IMR-90 (cell line): ENCODE results near the gene FAM114A2. TPM values are rescaled to one million over a fixed set of nuclear protein-coding genes. Genes with fewer than 3 reads are reported as not detected.

Source experiments
- ATAC-seq: fragments of 200-7000 bp; cut with Tn5 transposase; 2 replicates; pipeline ENCODE4 v1.9.1; 2020; ENCODE audit warnings: low read depth, mild to moderate bottlenecking, moderate library complexity
- BruUV-seq: library from RNA; stranded (reverse); fragments of 400-500 nt; replicated peaks from 2 replicates; lab custom pipeline; 2021; lab: Mats Ljungman, UMichigan
- CTCF ChIA-PET: fragments of 300-600 bp; formaldehyde crosslinking; extraction: SDS; loops from one replicate; lab custom pipeline; 2021; ENCODE audit warnings: antibody characterized with exemption; lab: Yijun Ruan, JAX
- POLR2A ChIA-PET: fragments of 300-600 bp; sonication (Branson Sonifier 250); formaldehyde crosslinking; loops from one replicate; lab custom pipeline; 2022; ENCODE audit warnings: antibody characterized with exemption; ENCODE audit not compliant: unreplicated experiment; lab: Charles Lee
- DNase-seq: peaks from one replicate; pipeline ENCODE4 v3.0.0; 2013
- H2AFZ ChIP-seq: replicated peaks from 2 replicates; pipeline ENCODE3; 2013; ENCODE audit warnings: low read length, mild to moderate bottlenecking; ENCODE audit not compliant: poor library complexity
- H2AK5ac ChIP-seq: 2 replicates; pipeline ENCODE4 v1.6.1; 2013; ENCODE audit warnings: low read depth, low read length, inconsistent platforms
- H2AK9ac ChIP-seq: replicated peaks from 2 replicates; pipeline ENCODE3; 2013; ENCODE audit warnings: mild to moderate bottlenecking, low read depth, low read length, moderate library complexity; ENCODE audit not compliant: poor library complexity
- H2BK120ac ChIP-seq: 2 replicates; pipeline ENCODE4 v1.6.1; 2013; ENCODE audit warnings: low read depth, low read length, inconsistent platforms
- H2BK15ac ChIP-seq: 3 replicates; pipeline ENCODE4 v1.6.1; 2013; ENCODE audit warnings: low read depth, low read length, inconsistent platforms
- H2BK20ac ChIP-seq: 2 replicates; pipeline ENCODE4 v1.6.1; 2013; ENCODE audit warnings: low read depth, mild to moderate bottlenecking, inconsistent platforms, low read length, moderate library complexity
- H2BK5ac ChIP-seq: 2 replicates; pipeline ENCODE4 v1.6.1; 2013; ENCODE audit warnings: mild to moderate bottlenecking, low read depth, low read length, inconsistent platforms; ENCODE audit not compliant: poor library complexity, severe bottlenecking
- H3K14ac ChIP-seq: replicated peaks from 2 replicates; pipeline ENCODE4 v1.6.1; 2013; ENCODE audit warnings: low read depth, low read length, inconsistent platforms
- H3K18ac ChIP-seq: 2 replicates; pipeline ENCODE4 v1.6.1; 2013; ENCODE audit warnings: low read depth, low read length, control low read depth
- H3K23ac ChIP-seq: 2 replicates; pipeline ENCODE4 v1.6.1; 2013; ENCODE audit warnings: low read depth, low read length, inconsistent platforms
- H3K27ac ChIP-seq: 2 replicates; pipeline ENCODE4 v1.5.1; 2013; ENCODE audit warnings: mild to moderate bottlenecking, control low read depth, low read length; ENCODE audit not compliant: insufficient read depth
- H3K27me3 ChIP-seq: 2 replicates; pipeline ENCODE4 v1.6.1; 2013; ENCODE audit warnings: low read length; ENCODE audit not compliant: control insufficient read depth, insufficient read depth
- H3K36me3 ChIP-seq: 2 replicates; pipeline ENCODE4 v1.6.1; 2013; ENCODE audit warnings: low read length, mixed read lengths; ENCODE audit not compliant: control insufficient read depth, insufficient read depth
- H3K4ac ChIP-seq: 2 replicates; pipeline ENCODE4 v1.6.1; 2013; ENCODE audit warnings: low read depth, low read length, inconsistent platforms
- H3K4me1 ChIP-seq: 2 replicates; pipeline ENCODE4 v1.6.1; 2013; ENCODE audit warnings: low read length, mixed read lengths; ENCODE audit not compliant: control insufficient read depth, insufficient read depth
- H3K4me2 ChIP-seq: 2 replicates; pipeline ENCODE4 v1.6.1; 2013; ENCODE audit warnings: low read depth, mild to moderate bottlenecking, control low read depth, low read length, moderate library complexity
- H3K4me3 ChIP-seq: 2 replicates; pipeline ENCODE4 v1.5.1; 2013; ENCODE audit warnings: low read depth, mild to moderate bottlenecking, control low read depth, low read length, moderate library complexity; ENCODE audit not compliant: insufficient read depth
- H3K56ac ChIP-seq: 2 replicates; pipeline ENCODE4 v1.6.1; 2013; ENCODE audit warnings: low read length, inconsistent platforms; ENCODE audit not compliant: insufficient read depth; ENCODE audit errors: extremely low read depth
- H3K79me1 ChIP-seq, 2 experiments: 2 replicates each; pipeline ENCODE4 v1.6.1; 2013; ENCODE audit warnings: low read length in 2 of 2, inconsistent platforms in 1 of 2, low read depth in 1 of 2
- H3K9ac ChIP-seq: 2 replicates; pipeline ENCODE4 v1.6.1; 2013; ENCODE audit warnings: low read depth, low read length, control low read depth
- H3K9me1 ChIP-seq: 2 replicates; pipeline ENCODE4 v1.6.1; 2013; ENCODE audit warnings: low read length, inconsistent platforms; ENCODE audit not compliant: insufficient read depth
- H3K9me3 ChIP-seq: 2 replicates; pipeline ENCODE4 v1.6.1; 2013; ENCODE audit warnings: low read length; ENCODE audit not compliant: control insufficient read depth, insufficient read depth
- H4K20me1 ChIP-seq: 2 replicates; pipeline ENCODE4 v1.6.1; 2013; ENCODE audit warnings: low read length, inconsistent platforms; ENCODE audit not compliant: insufficient read depth
- H4K5ac ChIP-seq: 2 replicates; pipeline ENCODE4 v1.6.1; 2013; ENCODE audit warnings: mild to moderate bottlenecking, low read depth, low read length, control low read depth
- H4K8ac ChIP-seq, 2 experiments: 2 replicates each; pipeline ENCODE4 v1.6.1; 2013; ENCODE audit warnings: low read depth in 2 of 2, low read length in 2 of 2, control low read depth in 1 of 2, inconsistent platforms in 1 of 2
- H4K91ac ChIP-seq: 2 replicates; pipeline ENCODE4 v1.6.1; 2013; ENCODE audit warnings: low read depth, low read length, inconsistent platforms; ENCODE audit not compliant: insufficient read depth
- BHLHE40 ChIP-seq: fragments of 150-350 bp; IDR thresholded peaks from 2 replicates; pipeline ENCODE4 v1.6.1; 2016; ENCODE audit warnings: mild to moderate bottlenecking, low read depth, low read length
- CEBPB ChIP-seq: IDR thresholded peaks from 2 replicates; pipeline ENCODE4 v1.6.1; 2012; ENCODE audit warnings: low read depth, low read length, improper control_type of control experiment
- CHD1 ChIP-seq: IDR thresholded peaks from 2 replicates; pipeline ENCODE4 v1.6.1; 2012; ENCODE audit warnings: low read depth, low read length, improper control_type of control experiment
- CTCF ChIP-seq: conservative IDR thresholded peaks from 2 replicates; pipeline ENCODE4 v1.5.1; 2012; ENCODE audit warnings: mild to moderate bottlenecking, low read depth, low read length, improper control_type of control experiment
- ELK1 ChIP-seq: fragments of 150-350 bp; IDR thresholded peaks from 2 replicates; pipeline ENCODE4 v1.6.1; 2016; ENCODE audit warnings: low read depth, mild to moderate bottlenecking, low read length, moderate library complexity, borderline replicate concordance
- FOS ChIP-seq: fragments of 150-350 bp; IDR thresholded peaks from 2 replicates; pipeline ENCODE4 v1.6.1; 2016; ENCODE audit warnings: low read depth, low read length
- MAFK ChIP-seq: IDR thresholded peaks from 2 replicates; pipeline ENCODE4 v1.6.1; 2012; ENCODE audit warnings: low read depth, low read length, improper control_type of control experiment
- MAZ ChIP-seq: IDR thresholded peaks from 2 replicates; pipeline ENCODE4 v1.6.1; 2012; ENCODE audit warnings: low read depth, mild to moderate bottlenecking, low read length, improper control_type of control experiment, moderate library complexity, borderline replicate concordance
- MXI1 ChIP-seq: IDR thresholded peaks from 2 replicates; pipeline ENCODE4 v1.6.1; 2012; ENCODE audit warnings: low read depth, mild to moderate bottlenecking, low read length, moderate library complexity, borderline replicate concordance
- NFE2L2 ChIP-seq: fragments of 150-350 bp; IDR thresholded peaks from 2 replicates; pipeline ENCODE4 v1.6.1; 2016; ENCODE audit warnings: low read depth, mild to moderate bottlenecking, low read length
- POLR2A ChIP-seq: IDR thresholded peaks from 2 replicates; pipeline ENCODE4 v1.6.1; 2012; ENCODE audit warnings: mild to moderate bottlenecking, low read depth, low read length
- RAD21 ChIP-seq: IDR thresholded peaks from 2 replicates; pipeline ENCODE4 v1.6.1; 2012; ENCODE audit warnings: low read length, improper control_type of control experiment
- RCOR1 ChIP-seq: IDR thresholded peaks from 2 replicates; pipeline ENCODE4 v1.6.1; 2012; ENCODE audit warnings: mild to moderate bottlenecking, low read length, improper control_type of control experiment; ENCODE audit not compliant: insufficient replicate concordance
- RFX5 ChIP-seq: IDR thresholded peaks from 2 replicates; pipeline ENCODE4 v1.8.0; 2012; ENCODE audit warnings: low read depth, mild to moderate bottlenecking, low read length, moderate library complexity
- SMC3 ChIP-seq: fragments of 150-350 bp; IDR thresholded peaks from 2 replicates; pipeline ENCODE4 v1.6.1; 2016; ENCODE audit warnings: low read depth, mild to moderate bottlenecking, antibody characterized with exemption, low read length, moderate library complexity
- USF2 ChIP-seq: fragments of 150-350 bp; IDR thresholded peaks from 2 replicates; pipeline ENCODE4 v1.6.1; 2017; ENCODE audit warnings: mild to moderate bottlenecking, antibody characterized with exemption, low read length, low read depth
- WGBS, 2 experiments: methylation state at CpG; one replicate each; pipeline versions ENCODE4 v1.1.5 to v1.1.7; 2013; ENCODE audit warnings: missing lambda C conversion rate in 2 of 2; ENCODE audit not compliant: insufficient read length in 1 of 2; ENCODE audit errors: extremely low coverage in 2 of 2; 5-methylcytosine and 5-hydroxymethylcytosine counted together
- dilution Hi-C: fragments of 300-500 bp; cut with HindIII; formaldehyde crosslinking; loops from one replicate; pipeline ENCODE4 v1.14.3; 2018; ENCODE audit warnings: low sequenced_read_pairs; ENCODE audit not compliant: unreplicated experiment
- in situ Hi-C: fragments of 300-500 bp; cut with MboI; formaldehyde crosslinking; loops from 3 replicates; pipeline ENCODE4 v1.14.3; 2019; ENCODE audit warnings: low sequenced_read_pairs, inconsistent platforms, mixed read lengths
- intact Hi-C: fragments of 100-400 bp; cut with micrococcal nuclease; formaldehyde crosslinking; loops from 2 replicates; pipeline ENCODE4 v1.10.0; 2022
- polyA plus RNA-seq, 3 experiments: library from polyadenylated mRNA; depleted of rRNA; stranded (reverse); fragments of >200 nt; gene quantifications; 2 replicates each; pipeline ENCODE4 v1.2.3, GENCODE V29; 2012; ENCODE audit warnings: low replicate concordance in 1 of 3
- total RNA-seq: library from RNA; depleted of rRNA; stranded (reverse); fragments of >200 nt; gene quantifications from 2 replicates; pipeline ENCODE4 v1.2.3, GENCODE V29; 2012

Gene FAM114A2
- total and polyA plus RNA-seq, 2 of the 4 experiments (the other 2 are of a cell fraction) = 13.2 to 41.2 TPM

GRCh38 chr5:154059583-154059982, 20.9 kb upstream of the FAM114A2 start:
- in situ Hi-C loops (no loop called here), dilution Hi-C loops (no loop called here), intact Hi-C loops (no loop called here)
- Histone ChIP-seq H4K8ac (no peak overlapping the region), H3K56ac (no peak overlapping the region), H3K14ac (no peak overlapping the region), H3K4me2 (no peak overlapping the region), H4K20me1 (0 out of 2 replicates have a peak, but pooled peaks cover 7% of the 10 kb centered on the region), H3K27ac (no peak overlapping the region), H2BK15ac (no peak overlapping the region), H2AFZ (no peak overlapping the region), H4K91ac (no peak overlapping the region), H3K4me3 (no peak overlapping the region), H3K36me3 (peaks cover 3% of the 10 kb centered on the region; the same call in 1 of the 2 replicates), H2AK5ac (no peak overlapping the region), H2BK5ac (no peak overlapping the region), H3K27me3 (no peaks in the 10 kb centered on the region), H3K4me1 (peaks cover 2% of the 10 kb centered on the region), H2AK9ac (no peak overlapping the region), H3K9me3 (no peaks in the 10 kb centered on the region), H3K9me1 (no peaks in the 10 kb centered on the region; the same call in 1 of the 2 replicates), H3K4ac (no peak overlapping the region), H3K23ac (no peak overlapping the region), H2BK120ac (no peak overlapping the region), H3K18ac (no peak overlapping the region), H4K5ac (no peak overlapping the region), H2BK20ac (no peak overlapping the region), H3K79me1 (peaks cover 6 to 8% of the 10 kb centered on the region in 2 experiments; a peak in 2 of 4 replicates), H3K9ac (no peak overlapping the region)
- ATAC-seq = no peak
- no TSS peak for BruUV-seq
- 100% methylated on average over 1 of the region's 4 CpGs; no CpG with 5 or more reads in 1 of the 2 experiments for WGBS, 2 experiments
- ChIA-PET POLR2A (no interaction called here), CTCF (interaction anchor here (0.6 kb wide), 1 partner anchor 345 kb away, joined by 3 read pairs; no protein-coding TSS in a partner anchor)
- TF ChIP-seq MAZ (no peak), POLR2A (no peak), NFE2L2 (no peak), USF2 (no peak), CHD1 (no peak), RAD21 (no peak), MXI1 (no peak), CTCF (no peak), BHLHE40 (no peak), FOS (no peak), RFX5 (no peak), ELK1 (no peak), SMC3 (no peak), CEBPB (no peak), MAFK (no peak), RCOR1 (no peak)
- no peak for DNase-seq
